OCI-LY3 (cell line): Measurements from ENCODE around the gene NSUN6.

Experiments
- H2AFZ ChIP-seq: fragments of 200-600, 300-600 bp; shearing (Covaris generic); 2 replicates; pipeline ENCODE4 v1.6.0; 2014; ENCODE audit warnings: antibody characterized with exemption, low read depth, low read length
- H3K27ac ChIP-seq: fragments of 200-600, 300-600 bp; sonication (generic); 2 replicates; pipeline ENCODE4 v1.5.1; 2014; ENCODE audit warnings: mild to moderate bottlenecking, low read length, moderate library complexity, mixed read lengths
- H3K27me3 ChIP-seq: fragments of 200-600, 300-600 bp; sonication (generic); 2 replicates; pipeline ENCODE4 v1.6.1; 2014; ENCODE audit warnings: low read depth, low read length, mixed read lengths
- H3K36me3 ChIP-seq: fragments of 200-600, 300-600 bp; sonication (generic); replicated peaks from 2 replicates; pipeline ENCODE3; 2014; ENCODE audit warnings: low read depth, low read length, mixed read lengths
- H3K4me1 ChIP-seq: fragments of 300-600, 200-600 bp; sonication (generic); 2 replicates; pipeline ENCODE4 v1.6.1; 2014; ENCODE audit warnings: low read length, mixed read lengths
- H3K4me2 ChIP-seq: fragments of 200-600, 300-600 bp; sonication (generic); 2 replicates; pipeline ENCODE4 v1.6.1; 2014; ENCODE audit warnings: low read length, mixed read lengths
- H3K4me3 ChIP-seq: fragments of 300-600, 200-600 bp; sonication (generic); 2 replicates; pipeline ENCODE4 v1.5.1; 2014; ENCODE audit warnings: antibody characterized with exemption, mild to moderate bottlenecking, low read length, moderate library complexity
- H3K79me2 ChIP-seq: fragments of 300-600, 200-600 bp; shearing (Covaris generic); 2 replicates; pipeline ENCODE4 v1.6.1; 2014; ENCODE audit warnings: mild to moderate bottlenecking, low read length, mixed read lengths
- H3K9ac ChIP-seq: fragments of 300-600, 200-600 bp; shearing (Covaris generic); 2 replicates; pipeline ENCODE4 v1.6.0; 2014; ENCODE audit warnings: mild to moderate bottlenecking, low read length, moderate library complexity
- H3K9me3 ChIP-seq: fragments of 200-600, 300-600 bp; shearing (Covaris generic); 2 replicates; pipeline ENCODE4 v1.6.1; 2014; ENCODE audit warnings: low read length, mixed read lengths; ENCODE audit not compliant: insufficient read depth
- H4K20me1 ChIP-seq: fragments of 200-600, 300-600 bp; sonication (generic); 2 replicates; pipeline ENCODE4 v1.6.1; 2016; ENCODE audit warnings: low read length, mixed read lengths; ENCODE audit not compliant: insufficient read depth
- CTCF ChIP-seq: fragments of 200-600, 300-600 bp; sonication (generic); IDR thresholded peaks from 2 replicates; pipeline ENCODE4 v1.5.1; 2014; ENCODE audit warnings: antibody characterized with exemption, low read length, low read depth
- EZH2phosphoT487 ChIP-seq: fragments of 200-600 bp; shearing (Covaris generic); IDR thresholded peaks from 2 replicates; pipeline ENCODE4 v1.6.1; 2018; ENCODE audit warnings: antibody characterized with exemption, mixed run types, low read depth

Gene NSUN6

DNA sequence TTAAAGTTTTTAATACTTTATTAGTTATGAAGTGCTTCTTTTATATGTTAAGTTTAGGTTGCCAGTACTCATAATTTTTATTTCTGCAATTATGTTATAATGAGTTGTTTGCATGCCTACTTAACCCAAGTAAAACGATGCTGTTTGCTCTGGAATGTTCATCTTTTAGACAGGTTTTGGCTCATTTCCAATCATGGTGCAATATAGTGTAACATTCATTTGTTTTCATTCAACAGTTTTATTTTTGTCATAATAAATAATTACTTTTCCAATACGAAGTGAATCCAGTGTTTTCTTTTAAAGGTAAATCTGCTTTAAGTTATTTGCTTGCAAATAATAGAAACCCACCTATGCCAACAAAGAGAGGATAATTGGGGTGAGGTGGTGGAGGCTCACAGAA lies 30.0 kb upstream of the NSUN6 start:
- no peaks in the 10 kb centered on the region for H3K79me2 ChIP-seq
- no peak overlapping the region for H3K9ac ChIP-seq
- H3K9me3 ChIP-seq = no peaks in the 10 kb centered on the region
- TF ChIP-seq EZH2phosphoT487 (no peak), CTCF (no peak)
- no peak overlapping the region for H3K4me2 ChIP-seq
- no peak overlapping the region for H3K4me3 ChIP-seq
- H3K27me3 ChIP-seq = no peaks in the 10 kb centered on the region
- H3K36me3 ChIP-seq = peaks cover 3% of the 10 kb centered on the region
- H3K27ac ChIP-seq = no peak overlapping the region
- H4K20me1 ChIP-seq = no peaks in the 10 kb centered on the region
- no peak overlapping the region for H2AFZ ChIP-seq
- H3K4me1 ChIP-seq = no peaks in the 10 kb centered on the region

DNA sequence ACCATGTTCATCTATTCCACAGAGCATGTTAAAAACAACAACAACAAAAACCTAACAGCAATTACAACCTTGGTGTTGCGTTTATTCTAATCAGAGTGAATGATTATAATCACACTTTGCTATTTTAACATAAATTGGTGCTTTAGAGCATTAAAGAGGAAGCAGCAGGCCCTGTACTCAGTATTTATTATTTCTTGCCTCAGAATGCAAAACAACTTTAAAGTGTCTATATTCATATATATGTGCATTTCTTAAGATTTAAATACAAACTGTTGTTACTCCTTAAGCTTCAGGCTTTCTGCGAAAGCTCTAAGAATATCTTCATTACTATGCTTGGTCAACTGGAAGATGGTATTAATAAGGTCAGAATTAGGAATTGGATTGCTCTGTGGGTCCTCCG lies 29.4 kb upstream of the NSUN6 start:
- H2AFZ ChIP-seq = no peak overlapping the region
- H3K4me1 ChIP-seq = no peaks in the 10 kb centered on the region
- H3K79me2 ChIP-seq = no peaks in the 10 kb centered on the region
- H3K9ac ChIP-seq = no peak overlapping the region
- H3K9me3 ChIP-seq = no peaks in the 10 kb centered on the region
- no peak overlapping the region for H3K4me2 ChIP-seq
- H3K27me3 ChIP-seq = no peaks in the 10 kb centered on the region
- H4K20me1 ChIP-seq = no peaks in the 10 kb centered on the region
- H3K36me3 ChIP-seq = peaks cover 3% of the 10 kb centered on the region
- no peak overlapping the region for H3K4me3 ChIP-seq
- no peak overlapping the region for H3K27ac ChIP-seq
- TF ChIP-seq CTCF (no peak), EZH2phosphoT487 (no peak)

DNA sequence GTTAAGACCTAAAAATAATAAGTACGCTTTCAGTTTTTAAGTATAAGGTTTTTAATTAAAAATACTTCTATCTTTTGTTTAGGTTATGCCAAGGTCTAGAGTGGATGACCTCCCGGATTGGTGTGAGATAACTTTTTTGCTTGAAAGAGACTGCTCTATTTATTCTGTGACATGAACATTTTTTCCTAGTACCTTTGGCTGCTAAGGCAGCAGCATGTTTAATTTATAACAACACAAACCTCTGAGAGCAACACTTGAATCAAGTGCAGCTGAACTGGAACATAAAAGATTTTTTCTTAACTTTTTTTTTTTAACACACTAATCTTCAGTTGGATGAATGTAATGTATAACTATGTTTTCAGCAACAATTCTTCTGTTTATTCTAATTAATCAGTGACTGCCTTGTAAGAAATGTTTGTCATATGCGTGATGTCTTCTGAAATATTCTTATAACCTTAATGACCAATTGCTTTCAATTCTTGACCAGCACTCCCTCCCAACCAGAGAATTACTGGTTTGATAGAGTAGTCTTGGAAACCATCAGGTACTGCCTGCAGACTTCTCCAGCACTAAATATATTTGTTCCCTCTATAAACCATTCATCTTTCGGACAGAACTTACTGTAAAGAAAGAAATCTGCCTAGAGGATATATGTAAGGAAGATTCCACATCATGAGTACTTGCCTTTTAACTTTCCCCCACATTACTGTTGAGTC lies 23.9 kb upstream of the NSUN6 start:
- Histone ChIP-seq H3K79me2 (no peaks in the 10 kb centered on the region), H4K20me1 (no peaks in the 10 kb centered on the region; the same call in 1 of the 2 replicates)

GRCh38 chr10:18668026-18668425 lies 16.6 kb upstream of the NSUN6 start:
- TF ChIP-seq EZH2phosphoT487 (no peak), CTCF (no peak)
- H3K27ac ChIP-seq = no peak overlapping the region
- no peak overlapping the region for H3K4me3 ChIP-seq
- no peak overlapping the region for H3K9ac ChIP-seq
- no peak overlapping the region for H2AFZ ChIP-seq
- H4K20me1 ChIP-seq = peaks cover 39% of the 10 kb centered on the region
- no peaks in the 10 kb centered on the region for H3K4me1 ChIP-seq
- H3K27me3 ChIP-seq = no peaks in the 10 kb centered on the region
- peaks cover 58% of the 10 kb centered on the region for H3K79me2 ChIP-seq
- no peaks in the 10 kb centered on the region for H3K9me3 ChIP-seq
- H3K4me2 ChIP-seq = no peak overlapping the region
- peaks cover 17% of the 10 kb centered on the region for H3K36me3 ChIP-seq

More for the DNA sequence above, 23.9 kb upstream of the NSUN6 start:
- no peak overlapping the region for H3K4me3 ChIP-seq
- H3K27ac ChIP-seq = no peak overlapping the region
- H3K36me3 ChIP-seq = peaks cover 12% of the 10 kb centered on the region
- H3K27me3 ChIP-seq = no peaks in the 10 kb centered on the region
- no peak overlapping the region for H2AFZ ChIP-seq
- H3K4me2 ChIP-seq = no peak overlapping the region
- TF ChIP-seq EZH2phosphoT487 (no peak), CTCF (no peak)
- no peak overlapping the region for H3K9ac ChIP-seq
- no peaks in the 10 kb centered on the region for H3K9me3 ChIP-seq
- no peaks in the 10 kb centered on the region for H3K4me1 ChIP-seq
